ENCODE results near the gene CALCA. TPM values are rescaled to one million over a fixed set of nuclear protein-coding genes. Genes with fewer than 3 reads are reported as not detected.

The CALCA gene
- total RNA-seq, 1 experiment from 2014 or later = not detected

DNA sequence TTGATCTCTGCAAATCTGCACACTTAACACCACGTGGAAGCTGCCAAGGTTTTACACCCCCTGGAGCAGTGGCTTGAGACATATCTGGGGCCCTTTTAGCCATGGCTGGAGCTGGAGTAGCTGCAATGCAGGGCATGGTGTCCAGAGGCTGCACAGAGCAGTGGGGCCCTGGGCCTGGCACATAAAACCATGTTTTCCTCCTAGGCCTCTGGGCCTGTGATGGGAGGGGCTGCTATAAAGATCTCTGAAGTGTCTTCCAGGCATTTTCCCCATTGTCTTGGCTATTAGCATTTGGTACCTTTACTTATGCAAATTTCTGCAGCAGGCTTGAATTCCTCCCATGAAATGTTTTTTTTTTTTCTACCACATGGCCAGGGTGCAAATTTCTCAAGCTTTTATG is 33.2 kb downstream of the CALCA start:
- CTCF ChIA-PET = interaction anchor here (0.5 kb wide), 1 partner anchor 1066 kb away, joined by 3 read pairs; no protein-coding TSS in a partner anchor

DNA sequence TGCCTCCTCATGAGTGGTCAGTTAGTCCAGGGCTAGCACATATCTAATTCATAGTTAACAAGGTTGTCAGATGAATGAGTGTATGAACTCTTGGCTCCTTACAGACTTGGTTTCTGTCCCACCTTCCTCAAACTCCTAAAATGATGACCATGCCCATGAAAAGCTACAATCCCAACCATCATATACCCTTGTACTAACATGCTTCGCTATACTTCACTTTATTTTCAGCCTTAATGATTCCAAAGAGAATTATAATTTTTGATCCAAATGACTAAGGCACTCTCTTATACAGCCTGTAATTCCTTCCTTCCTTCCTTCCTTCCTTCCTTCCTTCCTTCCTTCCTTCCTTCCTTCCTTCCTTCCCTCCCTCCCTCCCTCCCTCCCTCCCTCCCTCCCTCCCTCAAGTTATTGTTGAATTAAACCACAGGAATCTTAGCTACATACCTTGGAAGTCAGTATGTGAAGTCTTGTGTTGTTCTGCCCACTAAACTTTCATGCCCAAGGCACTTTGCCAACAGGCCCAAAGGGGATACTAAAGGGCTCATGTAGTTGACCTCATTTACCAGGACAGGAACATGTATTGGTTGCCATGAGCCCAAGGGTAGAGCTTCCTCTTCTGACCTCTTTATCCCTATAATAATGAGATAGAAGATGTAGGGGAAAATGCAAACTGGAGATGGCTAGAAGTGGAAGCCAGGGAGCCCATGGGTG is 37.4 kb downstream of the CALCA start:
- CTCF ChIA-PET = interaction anchor here (0.7 kb wide), 1 partner anchor 11 kb away, joined by 4 read pairs; no protein-coding TSS in a partner anchor
- DNase-seq = no peak
- intact Hi-C loops (cut with micrococcal nuclease; ENCODE audit: unreplicated experiment) = no loop called here
- H3K9me3 Mint-ChIP-seq (ENCODE audit: low read depth, unreplicated experiment) = no peaks in the 10 kb centered on the region
- BruUV-seq (replicated peaks) = no TSS peak
- no peak overlapping the region for H3K4me3 Mint-ChIP-seq (ENCODE audit: low read depth, unreplicated experiment)
- H3K36me3 Mint-ChIP-seq (ENCODE audit: insufficient read depth, unreplicated experiment) = no peaks in the 10 kb centered on the region
- no peaks in the 10 kb centered on the region for H3K4me1 Mint-ChIP-seq (ENCODE audit: low read depth, unreplicated experiment)
- H3K27me3 Mint-ChIP-seq (ENCODE audit: unreplicated experiment) = peaks cover 62% of the 10 kb centered on the region
- H3K27ac Mint-ChIP-seq (ENCODE audit: unreplicated experiment) = no peak overlapping the region
- TF ChIP-seq CTCF (IDR thresholded peaks at IDR 0.05; ENCODE audit: unreplicated experiment) = no peak

More for the DNA sequence above, 33.2 kb downstream of the CALCA start:
- intact Hi-C loops (cut with micrococcal nuclease; ENCODE audit: unreplicated experiment) = no loop called here
- BruUV-seq (replicated peaks) = no TSS peak
- Mint-ChIP-seq H3K27me3 (ENCODE audit: unreplicated experiment) (peaks cover 40% of the 10 kb centered on the region), H3K27ac (ENCODE audit: unreplicated experiment) (no peak overlapping the region), H3K4me1 (ENCODE audit: low read depth, unreplicated experiment) (no peaks in the 10 kb centered on the region), H3K36me3 (ENCODE audit: insufficient read depth, unreplicated experiment) (no peaks in the 10 kb centered on the region), H3K4me3 (ENCODE audit: low read depth, unreplicated experiment) (no peak overlapping the region), H3K9me3 (ENCODE audit: low read depth, unreplicated experiment) (no peaks in the 10 kb centered on the region)
- DNase-seq = no peak
- TF ChIP-seq CTCF (IDR thresholded peaks at IDR 0.05; ENCODE audit: unreplicated experiment) = no peak

DNA sequence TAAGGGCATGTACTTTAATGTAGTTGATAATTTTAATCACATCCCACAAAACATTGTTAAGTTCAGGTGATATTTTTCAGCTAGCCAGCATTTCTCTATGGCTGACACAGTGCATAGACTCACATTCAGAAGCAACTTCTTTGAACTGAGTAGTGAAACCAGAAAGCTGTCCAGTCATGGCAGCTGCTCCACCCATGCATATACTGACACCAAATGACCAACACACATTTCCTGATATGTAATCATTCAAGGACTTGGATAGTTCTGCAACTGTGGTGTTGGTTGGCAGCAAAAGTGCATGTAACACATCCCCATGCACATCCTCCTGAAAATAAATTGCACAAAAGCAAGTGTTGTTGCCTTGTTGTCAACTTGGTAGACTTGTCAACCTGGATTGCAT is 39.7 kb downstream of the CALCA start:
- Mint-ChIP-seq H3K36me3 (ENCODE audit: insufficient read depth, unreplicated experiment) (no peaks in the 10 kb centered on the region), H3K9me3 (ENCODE audit: low read depth, unreplicated experiment) (no peaks in the 10 kb centered on the region), H3K27me3 (ENCODE audit: unreplicated experiment) (peaks cover 68% of the 10 kb centered on the region), H3K27ac (ENCODE audit: unreplicated experiment) (no peak overlapping the region), H3K4me1 (ENCODE audit: low read depth, unreplicated experiment) (no peaks in the 10 kb centered on the region), H3K4me3 (ENCODE audit: low read depth, unreplicated experiment) (no peak overlapping the region)
- DNase-seq = no peak
- CTCF ChIA-PET = no interaction called here
- no peak for TF ChIP-seq CTCF (IDR thresholded peaks at IDR 0.05; ENCODE audit: unreplicated experiment)
- intact Hi-C loops (cut with micrococcal nuclease; ENCODE audit: unreplicated experiment) = no loop called here
- no TSS peak for BruUV-seq (replicated peaks)

DNA sequence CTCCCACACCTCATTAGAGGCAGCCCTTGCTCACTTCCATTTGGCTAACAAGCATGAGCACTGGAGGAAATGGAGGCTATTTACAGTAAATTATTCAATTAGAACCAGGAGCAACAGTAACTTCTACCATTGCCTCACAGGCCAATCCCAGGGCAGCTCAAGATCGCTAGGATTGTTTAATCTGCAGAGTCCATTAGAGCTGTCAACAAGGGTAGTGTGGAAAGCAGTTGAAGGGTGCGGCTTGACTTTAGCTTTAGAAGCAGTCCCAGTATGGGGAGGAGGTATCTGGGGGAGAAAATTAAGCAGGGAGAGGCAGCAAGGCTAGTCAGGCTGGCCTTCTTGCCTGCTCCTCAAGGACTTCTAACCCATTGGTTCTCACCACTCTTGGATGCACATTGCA is 41.8 kb downstream of the CALCA start:
- Mint-ChIP-seq H3K9me3 (ENCODE audit: low read depth, unreplicated experiment) (no peaks in the 10 kb centered on the region), H3K4me3 (ENCODE audit: low read depth, unreplicated experiment) (no peak overlapping the region), H3K27me3 (ENCODE audit: unreplicated experiment) (peaks cover 78% of the 10 kb centered on the region), H3K4me1 (ENCODE audit: low read depth, unreplicated experiment) (no peaks in the 10 kb centered on the region), H3K27ac (ENCODE audit: unreplicated experiment) (no peak overlapping the region), H3K36me3 (ENCODE audit: insufficient read depth, unreplicated experiment) (no peaks in the 10 kb centered on the region)
- DNase-seq = no peak
- no peak for TF ChIP-seq CTCF (IDR thresholded peaks at IDR 0.05; ENCODE audit: unreplicated experiment)
- intact Hi-C loops (cut with micrococcal nuclease; ENCODE audit: unreplicated experiment) = no loop called here
- BruUV-seq (replicated peaks) = no TSS peak
- CTCF ChIA-PET = no interaction called here

Measured in Calu3 (cell line).